ENCODE data around the gene CSPG5.

The CSPG5 gene

GRCh38 chr3:47567149-47567548 is 11.5 kb downstream of the CSPG5 start:
- in situ Hi-C loops (cut with HindIII; ENCODE audit: low pct_ligation_motif_present, low sequenced_read_pairs), result no loop called here
- DNase-seq, result no peak
- Histone ChIP-seq H3K27ac (no peak overlapping the region), H3K4me3 (ENCODE audit: low read depth, low read length) (no peak overlapping the region), H3K27me3 (replicated peaks) (peaks cover 5% of the 10 kb centered on the region), H3K36me3 (replicated peaks) (no peaks in the 10 kb centered on the region)
- TF ChIP-seq CTCF (IDR thresholded peaks at IDR 0.05; ENCODE audit: low read depth, low read length, missing control alignments), result no peak

- TF ChIP-seq CTCF (IDR thresholded peaks at IDR 0.05; ENCODE audit: low read depth, low read length, missing control alignments), result no peak
Measured at GRCh38 chr3:47566667-47567066, 12.0 kb downstream of the CSPG5 start.

GRCh38 chr3:47565734-47566550 is 12.7 kb downstream of the CSPG5 start:
- H3K36me3 ChIP-seq (replicated peaks), result no peaks in the 10 kb centered on the region
- H3K27me3 ChIP-seq (replicated peaks), result no peaks in the 10 kb centered on the region
- H3K4me3 ChIP-seq (ENCODE audit: low read depth, low read length), result no peak overlapping the region
- no peak for TF ChIP-seq CTCF (IDR thresholded peaks at IDR 0.05; ENCODE audit: low read depth, low read length, missing control alignments)
- in situ Hi-C loops (cut with HindIII; ENCODE audit: low pct_ligation_motif_present, low sequenced_read_pairs), result no loop called here
- no peak overlapping the region for H3K27ac ChIP-seq
- no peak for DNase-seq

More at GRCh38 chr3:47566667-47567066, 12.0 kb downstream of the CSPG5 start:
- peaks cover 5% of the 10 kb centered on the region for H3K27me3 ChIP-seq (replicated peaks)
- in situ Hi-C loops (cut with HindIII; ENCODE audit: low pct_ligation_motif_present, low sequenced_read_pairs), result no loop called here
- H3K36me3 ChIP-seq (replicated peaks), result no peaks in the 10 kb centered on the region
- no peak overlapping the region for H3K27ac ChIP-seq
- DNase-seq, result no peak
- no peak overlapping the region for H3K4me3 ChIP-seq (ENCODE audit: low read depth, low read length)

- Histone ChIP-seq H3K27ac (no peak overlapping the region), H3K27me3 (replicated peaks) (no peaks in the 10 kb centered on the region), H3K36me3 (replicated peaks) (no peaks in the 10 kb centered on the region), H3K4me3 (ENCODE audit: low read depth, low read length) (no peak overlapping the region)
- DNase-seq, result no peak
- in situ Hi-C loops (cut with HindIII; ENCODE audit: low pct_ligation_motif_present, low sequenced_read_pairs), result no loop called here
- no peak for TF ChIP-seq CTCF (IDR thresholded peaks at IDR 0.05; ENCODE audit: low read depth, low read length, missing control alignments)
Measured at GRCh38 chr3:47556351-47556750, 22.3 kb downstream of the CSPG5 start.

- no peaks in the 10 kb centered on the region for H3K36me3 ChIP-seq (replicated peaks)
- no peak overlapping the region for H3K4me3 ChIP-seq (ENCODE audit: low read depth, low read length)
- no peak for DNase-seq
- TF ChIP-seq CTCF (IDR thresholded peaks at IDR 0.05; ENCODE audit: low read depth, low read length, missing control alignments), result no peak
- no peak overlapping the region for H3K27ac ChIP-seq
- no peaks in the 10 kb centered on the region for H3K27me3 ChIP-seq (replicated peaks)
- in situ Hi-C loops (cut with HindIII; ENCODE audit: low pct_ligation_motif_present, low sequenced_read_pairs), result no loop called here
Measured at GRCh38 chr3:47554335-47554734, 24.3 kb downstream of the CSPG5 start.

GRCh38 chr3:47553407-47553806 is 25.3 kb downstream of the CSPG5 start:
- in situ Hi-C loops (cut with HindIII; ENCODE audit: low pct_ligation_motif_present, low sequenced_read_pairs), result no loop called here
- no peak for TF ChIP-seq CTCF (IDR thresholded peaks at IDR 0.05; ENCODE audit: low read depth, low read length, missing control alignments)
- Histone ChIP-seq H3K27ac (no peak overlapping the region), H3K27me3 (replicated peaks) (no peaks in the 10 kb centered on the region), H3K4me3 (ENCODE audit: low read depth, low read length) (no peak overlapping the region), H3K36me3 (replicated peaks) (no peaks in the 10 kb centered on the region)
- DNase-seq, result no peak

Measured in brain microvascular endothelial cell (primary cell).